ENCODE results near the gene TOX2.

The TOX2 gene

GRCh38 chr20:43953919-43954592 is 39.4 kb downstream of the TOX2 start:
- Histone ChIP-seq H3K4me3 (ENCODE audit: severe bottlenecking) (no peak overlapping the region), H3K27me3 (ENCODE audit: insufficient read depth, poor library complexity, severe bottlenecking) (no peaks in the 10 kb centered on the region), H3K36me3 (ENCODE audit: low read depth) (no peaks in the 10 kb centered on the region), H3K4me1 (ENCODE audit: insufficient read depth, poor library complexity, severe bottlenecking) (peaks cover 46% of the 10 kb centered on the region), H3K27ac (ENCODE audit: poor library complexity, severe bottlenecking) (peak overlapping the region; percentile 87), H3K9me3 (ENCODE audit: severe bottlenecking) (no peaks in the 10 kb centered on the region)
- ATAC-seq (ENCODE audit: low read depth) (no peak), DNase-seq (ENCODE audit: low spot score) (no peak)
- no peak for TF ChIP-seq CTCF (IDR thresholded peaks at IDR 0.05; ENCODE audit: poor library complexity, severe bottlenecking)

GRCh38 chr20:43954704-43955061 is 40.0 kb downstream of the TOX2 start:
- no peak for TF ChIP-seq CTCF (IDR thresholded peaks at IDR 0.05; ENCODE audit: poor library complexity, severe bottlenecking)
- Histone ChIP-seq H3K4me1 (ENCODE audit: insufficient read depth, poor library complexity, severe bottlenecking) (peaks cover 52% of the 10 kb centered on the region), H3K27me3 (ENCODE audit: insufficient read depth, poor library complexity, severe bottlenecking) (no peaks in the 10 kb centered on the region), H3K27ac (ENCODE audit: poor library complexity, severe bottlenecking) (peak overlapping the region; percentile 87), H3K36me3 (ENCODE audit: low read depth) (no peaks in the 10 kb centered on the region), H3K4me3 (ENCODE audit: severe bottlenecking) (no peak overlapping the region), H3K9me3 (ENCODE audit: severe bottlenecking) (no peaks in the 10 kb centered on the region)
- ATAC-seq (ENCODE audit: low read depth): no peak
- DNase-seq (ENCODE audit: low spot score): no peak

GRCh38 chr20:43955062-43955749 is 40.6 kb downstream of the TOX2 start:
- peaks cover 54% of the 10 kb centered on the region for H3K4me1 ChIP-seq (ENCODE audit: insufficient read depth, poor library complexity, severe bottlenecking)
- H3K36me3 ChIP-seq (ENCODE audit: low read depth): no peaks in the 10 kb centered on the region
- H3K27me3 ChIP-seq (ENCODE audit: insufficient read depth, poor library complexity, severe bottlenecking): no peaks in the 10 kb centered on the region
- DNase-seq (ENCODE audit: low spot score) (peak; percentile 95), ATAC-seq (ENCODE audit: low read depth) (peak; percentile 94)
- TF ChIP-seq CTCF (IDR thresholded peaks at IDR 0.05; ENCODE audit: poor library complexity, severe bottlenecking): no peak
- H3K9me3 ChIP-seq (ENCODE audit: severe bottlenecking): no peaks in the 10 kb centered on the region
- H3K27ac ChIP-seq (ENCODE audit: poor library complexity, severe bottlenecking): peak overlapping the region; percentile 87
- H3K4me3 ChIP-seq (ENCODE audit: severe bottlenecking): no peak overlapping the region

- Histone ChIP-seq H3K27me3 (ENCODE audit: insufficient read depth, poor library complexity, severe bottlenecking) (no peaks in the 10 kb centered on the region), H3K4me1 (ENCODE audit: insufficient read depth, poor library complexity, severe bottlenecking) (peaks cover 54% of the 10 kb centered on the region), H3K27ac (ENCODE audit: poor library complexity, severe bottlenecking) (peak overlapping the region; percentile 87), H3K36me3 (ENCODE audit: low read depth) (no peaks in the 10 kb centered on the region), H3K4me3 (ENCODE audit: severe bottlenecking) (no peak overlapping the region), H3K9me3 (ENCODE audit: severe bottlenecking) (no peaks in the 10 kb centered on the region)
- TF ChIP-seq CTCF (IDR thresholded peaks at IDR 0.05; ENCODE audit: poor library complexity, severe bottlenecking): no peak
- DNase-seq (ENCODE audit: low spot score) (peak; percentile 67), ATAC-seq (ENCODE audit: low read depth) (no peak)
Measured at GRCh38 chr20:43955750-43956191, 41.1 kb downstream of the TOX2 start.

GRCh38 chr20:43957392-43957791 is 42.7 kb downstream of the TOX2 start:
- no peaks in the 10 kb centered on the region for H3K36me3 ChIP-seq (ENCODE audit: low read depth)
- TF ChIP-seq CTCF (IDR thresholded peaks at IDR 0.05; ENCODE audit: poor library complexity, severe bottlenecking): no peak
- DNase-seq (ENCODE audit: low spot score) (no peak), ATAC-seq (ENCODE audit: low read depth) (no peak)
- H3K27ac ChIP-seq (ENCODE audit: poor library complexity, severe bottlenecking): no peak overlapping the region
- H3K4me1 ChIP-seq (ENCODE audit: insufficient read depth, poor library complexity, severe bottlenecking): peaks cover 54% of the 10 kb centered on the region
- H3K9me3 ChIP-seq (ENCODE audit: severe bottlenecking): no peaks in the 10 kb centered on the region
- no peak overlapping the region for H3K4me3 ChIP-seq (ENCODE audit: severe bottlenecking)
- H3K27me3 ChIP-seq (ENCODE audit: insufficient read depth, poor library complexity, severe bottlenecking): no peaks in the 10 kb centered on the region
